DOHH2 (cell line): ENCODE data around the gene DUOXA1.

Experiments
- H3F3A ChIP-seq: fragments of 200-600 bp; sonication (generic), shearing (Covaris generic); 2 replicates; pipeline ENCODE4 v1.6.0; 2016; ENCODE audit warnings: antibody characterized with exemption, mild to moderate bottlenecking; ENCODE audit not compliant: control insufficient read depth, insufficient read depth
- H3K27ac ChIP-seq: fragments of 200-600 bp; sonication (generic); 2 replicates; pipeline ENCODE4 v1.5.1; 2014; ENCODE audit warnings: low read depth, mild to moderate bottlenecking, low read length, moderate library complexity
- H3K27me3 ChIP-seq: fragments of 200-600 bp; sonication (generic); 2 replicates; pipeline ENCODE4 v1.6.1; 2014; ENCODE audit warnings: mild to moderate bottlenecking, low read length, mixed read lengths; ENCODE audit not compliant: control insufficient read depth
- H3K36me3 ChIP-seq: fragments of 200-600 bp; sonication (generic); 2 replicates; pipeline ENCODE4 v1.6.1; 2014; ENCODE audit warnings: mild to moderate bottlenecking, low read length, moderate library complexity, mixed read lengths; ENCODE audit not compliant: control insufficient read depth
- H3K4me1 ChIP-seq: fragments of 200-600 bp; sonication (generic); 2 replicates; pipeline ENCODE4 v1.6.1; 2014; ENCODE audit warnings: mild to moderate bottlenecking, low read length, mixed read lengths; ENCODE audit not compliant: control insufficient read depth
- H3K4me2 ChIP-seq: fragments of 200-600 bp; sonication (generic); 2 replicates; pipeline ENCODE4 v1.6.0; 2014; ENCODE audit warnings: mild to moderate bottlenecking, low read length, moderate library complexity
- H3K4me3 ChIP-seq: fragments of 200-600 bp; sonication (generic); 2 replicates; pipeline ENCODE4 v1.5.1; 2014; ENCODE audit warnings: mild to moderate bottlenecking, low read length, mixed read lengths
- H3K79me2 ChIP-seq: fragments of 200-600 bp; sonication (generic); 2 replicates; pipeline ENCODE4 v1.6.1; 2014; ENCODE audit warnings: mild to moderate bottlenecking, low read length, mixed read lengths; ENCODE audit not compliant: control insufficient read depth
- H3K9me2 ChIP-seq: fragments of 200-600 bp; sonication (generic); replicated peaks from 2 replicates; pipeline ENCODE4 v1.6.1; 2014; ENCODE audit warnings: mild to moderate bottlenecking, low read length, mixed read lengths; ENCODE audit not compliant: control insufficient read depth
- H3K9me3 ChIP-seq: fragments of 200-600 bp; sonication (generic); 2 replicates; pipeline ENCODE4 v1.6.1; 2014; ENCODE audit warnings: antibody characterized with exemption, low read length, mixed read lengths; ENCODE audit not compliant: control insufficient read depth, insufficient read depth
- H4K20me1 ChIP-seq: fragments of 200-600 bp; sonication (generic); 2 replicates; pipeline ENCODE4 v1.6.0; 2014; ENCODE audit warnings: low read depth, mild to moderate bottlenecking, antibody characterized with exemption, low read length, moderate library complexity; ENCODE audit not compliant: control insufficient read depth, insufficient read depth
- CTCF ChIP-seq: fragments of 200-600 bp; sonication (generic); IDR thresholded peaks from one replicate; pipeline ENCODE4 v1.5.1; 2014; ENCODE audit warnings: antibody characterized with exemption, mild to moderate bottlenecking, low read depth, low read length; ENCODE audit not compliant: poor library complexity, severe bottlenecking
- EZH2phosphoT487 ChIP-seq: fragments of 200-600 bp; sonication (generic); IDR thresholded peaks from 2 replicates; pipeline ENCODE4 v1.6.1; 2017; ENCODE audit warnings: borderline replicate concordance, mild to moderate bottlenecking, antibody characterized with exemption, low read length, moderate library complexity, mixed read lengths

DUOXA1 gene

GRCh38 chr15:45149060-45149459, 19.4 kb upstream of the DUOXA1 start:
- H3K27me3 ChIP-seq = no peaks in the 10 kb centered on the region
- no peaks in the 10 kb centered on the region for H3K9me2 ChIP-seq
- H3K9me3 ChIP-seq = no peaks in the 10 kb centered on the region
- H3K36me3 ChIP-seq = no peaks in the 10 kb centered on the region
- H3K27ac ChIP-seq = no peak overlapping the region
- no peaks in the 10 kb centered on the region for H4K20me1 ChIP-seq
- no peaks in the 10 kb centered on the region for H3K4me1 ChIP-seq
- H3K79me2 ChIP-seq = no peaks in the 10 kb centered on the region
- no peaks in the 10 kb centered on the region for H3F3A ChIP-seq
- H3K4me2 ChIP-seq = no peak overlapping the region
- TF ChIP-seq CTCF (no peak), EZH2phosphoT487 (no peak)
- H3K4me3 ChIP-seq = no peak overlapping the region

- TF ChIP-seq EZH2phosphoT487 = no peak
- TF ChIP-seq CTCF = no peak
- Histone ChIP-seq H3K9me3 (no peaks in the 10 kb centered on the region), H3K27me3 (no peaks in the 10 kb centered on the region), H4K20me1 (no peaks in the 10 kb centered on the region), H3K36me3 (no peaks in the 10 kb centered on the region), H3K4me1 (no peaks in the 10 kb centered on the region), H3K9me2 (no peaks in the 10 kb centered on the region), H3F3A (no peaks in the 10 kb centered on the region), H3K79me2 (no peaks in the 10 kb centered on the region), H3K4me2 (no peak overlapping the region), H3K4me3 (no peak overlapping the region), H3K27ac (no peak overlapping the region)
These were observed 18.7 kb upstream of the DUOXA1 start for GRCh38 chr15:45148076-45149059.

GRCh38 chr15:45147606-45148005, 17.9 kb upstream of the DUOXA1 start:
- H3K27ac ChIP-seq = no peak overlapping the region
- no peak overlapping the region for H3K4me3 ChIP-seq
- no peaks in the 10 kb centered on the region for H3K79me2 ChIP-seq
- H3K4me1 ChIP-seq = no peaks in the 10 kb centered on the region
- H4K20me1 ChIP-seq = no peaks in the 10 kb centered on the region
- no peak for TF ChIP-seq EZH2phosphoT487
- TF ChIP-seq CTCF = no peak
- no peaks in the 10 kb centered on the region for H3K9me3 ChIP-seq
- no peaks in the 10 kb centered on the region for H3K27me3 ChIP-seq
- no peaks in the 10 kb centered on the region for H3F3A ChIP-seq
- no peak overlapping the region for H3K4me2 ChIP-seq
- H3K36me3 ChIP-seq = no peaks in the 10 kb centered on the region
- no peaks in the 10 kb centered on the region for H3K9me2 ChIP-seq
